Keratinocyte (primary cell): ENCODE results near the gene C19orf47.

ENCODE experiments used
- EZH2 ChIP-seq: IDR thresholded peaks from one replicate; pipeline ENCODE4 v1.6.1; 2012; ENCODE audit warnings: inconsistent platforms, mild to moderate bottlenecking, low read length, moderate library complexity
- TF ChIP-seq, protein P1 (sequence below), 3 experiments: IDR thresholded peaks in 1 of 3; conservative IDR thresholded peaks in 1 of 3; optimal IDR thresholded peaks in 1 of 3; 2 replicates in 2 of 3; 3 replicates in 1 of 3; pipeline versions ENCODE3 to v1.5.1; 2011; ENCODE audit warnings: low read length in 3 of 3, mild to moderate bottlenecking in 3 of 3, moderate library complexity in 2 of 3, control low read depth in 1 of 3, inconsistent platforms in 1 of 3; ENCODE audit not compliant: insufficient read depth in 2 of 3; ENCODE audit errors: extremely low read depth in 1 of 3

DNA sequence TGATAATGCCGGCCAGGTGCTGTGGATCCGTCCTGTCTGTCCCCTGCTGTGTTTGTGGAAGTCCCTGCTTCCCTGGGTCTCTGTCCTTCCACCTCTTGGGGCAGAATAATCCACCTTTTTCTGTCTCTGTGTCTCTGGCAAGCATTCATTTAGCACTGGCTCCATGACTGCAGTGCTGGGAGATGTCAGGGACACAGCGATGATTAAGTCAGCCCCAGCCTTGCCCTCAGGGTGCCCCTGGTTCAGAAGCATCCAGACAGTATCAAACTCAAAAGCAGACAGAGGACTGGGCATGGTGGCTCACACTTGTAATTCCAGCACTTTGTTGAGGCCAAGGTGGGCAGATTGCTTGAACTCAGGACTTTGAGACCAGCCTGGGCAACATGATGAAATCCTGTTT lies 40.3 kb upstream of the C19orf47 start:
- TF ChIP-seq, protein P1, sequence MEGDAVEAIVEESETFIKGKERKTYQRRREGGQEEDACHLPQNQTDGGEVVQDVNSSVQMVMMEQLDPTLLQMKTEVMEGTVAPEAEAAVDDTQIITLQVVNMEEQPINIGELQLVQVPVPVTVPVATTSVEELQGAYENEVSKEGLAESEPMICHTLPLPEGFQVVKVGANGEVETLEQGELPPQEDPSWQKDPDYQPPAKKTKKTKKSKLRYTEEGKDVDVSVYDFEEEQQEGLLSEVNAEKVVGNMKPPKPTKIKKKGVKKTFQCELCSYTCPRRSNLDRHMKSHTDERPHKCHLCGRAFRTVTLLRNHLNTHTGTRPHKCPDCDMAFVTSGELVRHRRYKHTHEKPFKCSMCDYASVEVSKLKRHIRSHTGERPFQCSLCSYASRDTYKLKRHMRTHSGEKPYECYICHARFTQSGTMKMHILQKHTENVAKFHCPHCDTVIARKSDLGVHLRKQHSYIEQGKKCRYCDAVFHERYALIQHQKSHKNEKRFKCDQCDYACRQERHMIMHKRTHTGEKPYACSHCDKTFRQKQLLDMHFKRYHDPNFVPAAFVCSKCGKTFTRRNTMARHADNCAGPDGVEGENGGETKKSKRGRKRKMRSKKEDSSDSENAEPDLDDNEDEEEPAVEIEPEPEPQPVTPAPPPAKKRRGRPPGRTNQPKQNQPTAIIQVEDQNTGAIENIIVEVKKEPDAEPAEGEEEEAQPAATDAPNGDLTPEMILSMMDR (optimal IDR thresholded peaks at IDR 0.05 in 1 of 3, IDR thresholded peaks at IDR 0.05 in 1 of 3, conservative IDR thresholded peaks at IDR 0.05 in 1 of 3; ENCODE audit: extremely low read depth in 1 of 3, insufficient read depth in 2 of 3, low read length in 3 of 3), result no peak
- no peak for TF ChIP-seq EZH2
